ENCODE results near the gene CNTLN. TPM values are rescaled to one million over a fixed set of nuclear protein-coding genes. Genes with fewer than 3 reads are reported as not detected.

Gene CNTLN
- total and polyA plus RNA-seq, 2 donors (not counting 1 experiment from before 2014, with no cell fraction given), result 0.30 to 0.94 TPM

DNA sequence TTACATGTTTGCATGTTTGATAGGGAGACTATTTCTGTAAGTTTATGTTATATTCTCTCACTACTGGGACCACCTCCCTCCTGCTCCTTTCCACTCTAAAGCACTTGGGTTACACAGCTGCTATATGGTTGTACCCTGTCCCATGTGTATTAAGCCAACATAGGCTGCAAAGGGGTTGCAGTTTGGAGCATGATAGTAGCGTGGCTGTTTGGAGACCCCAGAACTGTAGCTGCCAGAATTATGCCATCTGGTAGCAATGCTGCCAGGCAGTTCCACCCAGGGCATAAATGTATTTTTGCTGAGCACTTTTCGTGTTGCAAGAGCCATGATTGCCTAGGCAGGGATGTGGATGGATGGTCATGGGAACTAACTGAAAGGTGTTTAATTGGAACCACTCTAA, 81.8 kb downstream of the CNTLN start:
- ATAC-seq (ENCODE audit: low read depth), result no peak
- Histone ChIP-seq H3K4me1 (ENCODE audit: control insufficient read depth in 2 of 2, insufficient read depth in 2 of 2, low read length in 2 of 2) (no peaks in the 10 kb centered on the region), H3K27me3 (replicated peaks in 1 of 4; ENCODE audit: control extremely low read depth in 1 of 4, control insufficient read depth in 3 of 4, insufficient read depth in 4 of 4, low read length in 3 of 4) (no peaks in the 10 kb centered on the region), H3K9me3 (ENCODE audit: control extremely low read depth in 1 of 3, control insufficient read depth in 2 of 3, insufficient read depth in 1 of 3, low read length in 2 of 3) (peaks cover 0 to 6% (median 0%) of the 10 kb centered on the region in 3 donors), H3K9ac (ENCODE audit: low read length) (no peak overlapping the region), H3K36me3 (replicated peaks in 1 of 2; ENCODE audit: control extremely low read depth in 1 of 2, control insufficient read depth in 1 of 2, extremely low read depth in 1 of 2, insufficient read depth in 2 of 2, low read length in 1 of 2) (no peaks in the 10 kb centered on the region), H2AFZ (ENCODE audit: insufficient read depth, low read depth, low read length, poor library complexity, severe bottlenecking) (no peak overlapping the region), H3K4me2 (replicated peaks; ENCODE audit: low read depth, low read length, poor library complexity, severe bottlenecking) (no peak overlapping the region), H3K4me3 (ENCODE audit: control extremely low read depth in 1 of 5, extremely low read depth in 1 of 5, insufficient read depth in 1 of 5, low read depth in 2 of 5, low read length in 4 of 5) (no peak overlapping the region), H3K79me2 (ENCODE audit: control insufficient read depth, insufficient read depth, low read length) (no peaks in the 10 kb centered on the region), H4K20me1 (ENCODE audit: control insufficient read depth, insufficient read depth, low read length, poor library complexity, severe bottlenecking) (no peaks in the 10 kb centered on the region), H3K27ac (ENCODE audit: low read length in 2 of 2) (no peak overlapping the region)
- DNase-seq, result no peak
- intact Hi-C loops (cut with micrococcal nuclease), result no loop called here
- Mint-ChIP-seq H3K27me3 (no peaks in the 10 kb centered on the region), H3K9me3 (ENCODE audit: insufficient read depth) (peaks cover 8% of the 10 kb centered on the region), H3K4me3 (no peak overlapping the region), H3K4me1 (no peaks in the 10 kb centered on the region), H3K27ac (no peak overlapping the region)
- WGBS (ENCODE audit: insufficient coverage), result 40% methylated on average over 1 of the region's 2 CpGs
- CTCF ChIA-PET, result no interaction called here
- TF ChIP-seq EZH2 (IDR thresholded peaks at IDR 0.05; ENCODE audit: borderline replicate concordance, insufficient read depth, low read depth, low read length, poor library complexity, severe bottlenecking), result no peak
- TF ChIP-seq, protein P1, sequence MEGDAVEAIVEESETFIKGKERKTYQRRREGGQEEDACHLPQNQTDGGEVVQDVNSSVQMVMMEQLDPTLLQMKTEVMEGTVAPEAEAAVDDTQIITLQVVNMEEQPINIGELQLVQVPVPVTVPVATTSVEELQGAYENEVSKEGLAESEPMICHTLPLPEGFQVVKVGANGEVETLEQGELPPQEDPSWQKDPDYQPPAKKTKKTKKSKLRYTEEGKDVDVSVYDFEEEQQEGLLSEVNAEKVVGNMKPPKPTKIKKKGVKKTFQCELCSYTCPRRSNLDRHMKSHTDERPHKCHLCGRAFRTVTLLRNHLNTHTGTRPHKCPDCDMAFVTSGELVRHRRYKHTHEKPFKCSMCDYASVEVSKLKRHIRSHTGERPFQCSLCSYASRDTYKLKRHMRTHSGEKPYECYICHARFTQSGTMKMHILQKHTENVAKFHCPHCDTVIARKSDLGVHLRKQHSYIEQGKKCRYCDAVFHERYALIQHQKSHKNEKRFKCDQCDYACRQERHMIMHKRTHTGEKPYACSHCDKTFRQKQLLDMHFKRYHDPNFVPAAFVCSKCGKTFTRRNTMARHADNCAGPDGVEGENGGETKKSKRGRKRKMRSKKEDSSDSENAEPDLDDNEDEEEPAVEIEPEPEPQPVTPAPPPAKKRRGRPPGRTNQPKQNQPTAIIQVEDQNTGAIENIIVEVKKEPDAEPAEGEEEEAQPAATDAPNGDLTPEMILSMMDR (IDR thresholded peaks at IDR 0.05), result no peak
- POLR2A ChIA-PET, result interaction anchor here (0.7 kb wide), 1 partner anchor 12 kb away, joined by 3 read pairs; no protein-coding TSS in a partner anchor

DNA sequence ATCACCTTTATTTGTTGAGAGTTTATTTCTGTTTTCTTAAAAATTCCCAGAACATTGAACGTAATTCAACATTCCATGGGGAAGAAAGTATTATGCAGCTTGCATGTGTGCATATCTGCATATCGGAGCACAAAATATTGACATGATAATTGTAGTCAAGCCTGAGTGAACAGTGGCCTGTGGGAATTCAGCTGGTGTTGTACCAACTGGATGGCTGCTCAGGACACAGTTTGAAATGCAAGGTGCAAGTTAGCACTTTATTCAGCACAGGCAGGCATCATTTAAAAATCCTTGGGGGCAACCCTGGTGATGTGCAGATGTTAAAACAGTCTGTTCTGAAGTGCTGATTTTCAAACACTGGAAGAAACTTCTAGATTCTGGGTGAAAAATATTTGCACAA, 82.4 kb downstream of the CNTLN start:
- Histone ChIP-seq H3K27ac (ENCODE audit: low read length in 2 of 2) (no peak overlapping the region), H3K27me3 (replicated peaks in 1 of 4; ENCODE audit: control extremely low read depth in 1 of 4, control insufficient read depth in 3 of 4, insufficient read depth in 4 of 4, low read length in 3 of 4) (no peaks in the 10 kb centered on the region), H3K9ac (ENCODE audit: low read length) (no peak overlapping the region), H3K4me2 (replicated peaks; ENCODE audit: low read depth, low read length, poor library complexity, severe bottlenecking) (no peak overlapping the region), H4K20me1 (ENCODE audit: control insufficient read depth, insufficient read depth, low read length, poor library complexity, severe bottlenecking) (no peaks in the 10 kb centered on the region), H3K4me3 (ENCODE audit: control extremely low read depth in 1 of 5, extremely low read depth in 1 of 5, insufficient read depth in 1 of 5, low read depth in 2 of 5, low read length in 4 of 5) (no peak overlapping the region), H3K4me1 (ENCODE audit: control insufficient read depth in 2 of 2, insufficient read depth in 2 of 2, low read length in 2 of 2) (no peaks in the 10 kb centered on the region), H3K9me3 (ENCODE audit: control extremely low read depth in 1 of 3, control insufficient read depth in 2 of 3, insufficient read depth in 1 of 3, low read length in 2 of 3) (peaks cover 0 to 6% (median 0%) of the 10 kb centered on the region in 3 donors), H3K36me3 (replicated peaks in 1 of 2; ENCODE audit: control extremely low read depth in 1 of 2, control insufficient read depth in 1 of 2, extremely low read depth in 1 of 2, insufficient read depth in 2 of 2, low read length in 1 of 2) (no peaks in the 10 kb centered on the region), H3K79me2 (ENCODE audit: control insufficient read depth, insufficient read depth, low read length) (no peaks in the 10 kb centered on the region), H2AFZ (ENCODE audit: insufficient read depth, low read depth, low read length, poor library complexity, severe bottlenecking) (no peak overlapping the region)
- ChIA-PET POLR2A (interaction anchor here (0.7 kb wide), 1 partner anchor 11 kb away, joined by 3 read pairs; no protein-coding TSS in a partner anchor), CTCF (no interaction called here)
- Mint-ChIP-seq H3K27ac (no peak overlapping the region), H3K4me3 (no peak overlapping the region), H3K27me3 (no peaks in the 10 kb centered on the region), H3K4me1 (no peaks in the 10 kb centered on the region), H3K9me3 (ENCODE audit: insufficient read depth) (peaks cover 6% of the 10 kb centered on the region)
- 25% methylated on average over 1 of the region's 2 CpGs for WGBS (ENCODE audit: insufficient coverage)
- no peak for DNase-seq
- intact Hi-C loops (cut with micrococcal nuclease), result no loop called here
- no peak for ATAC-seq (ENCODE audit: low read depth)
- TF ChIP-seq, protein P1 (IDR thresholded peaks at IDR 0.05), result no peak
- no peak for TF ChIP-seq EZH2 (IDR thresholded peaks at IDR 0.05; ENCODE audit: borderline replicate concordance, insufficient read depth, low read depth, low read length, poor library complexity, severe bottlenecking)
